ENCODE results near the gene TTBK2. TPM values are rescaled to one million over a fixed set of nuclear protein-coding genes. Genes with fewer than 3 reads are reported as not detected.
"Not testable (repeated sequence)": the region's sequence is repeated elsewhere in the genome, so short reads cannot be mapped to it uniquely, and the experiment has no call there.

Gene TTBK2
- total and polyA plus RNA-seq, 2 donors (not counting 1 experiment from before 2014, with no cell fraction given): 4.3 to 39.6 TPM

DNA sequence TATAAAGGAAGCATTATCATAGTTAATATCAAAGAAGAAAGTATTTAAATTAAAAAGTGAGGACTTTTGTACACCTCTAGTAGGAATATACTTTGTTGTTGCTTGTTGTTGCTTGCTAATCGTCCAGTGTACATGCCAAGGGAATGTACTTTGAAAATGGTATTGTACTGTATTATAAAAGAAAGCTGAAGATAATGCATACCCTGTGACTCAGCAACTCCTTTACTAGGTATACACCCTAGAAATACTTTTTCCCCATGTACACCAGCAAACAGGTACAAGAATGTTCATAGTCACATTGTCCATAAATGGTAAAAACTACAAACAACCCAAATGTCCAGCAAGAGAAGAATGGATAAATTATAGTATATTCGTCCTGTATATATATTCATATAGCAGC is 12.0 kb downstream of the TTBK2 start:
- no peak overlapping the region for H2AFZ ChIP-seq (ENCODE audit: insufficient read depth, low read depth, low read length, poor library complexity, severe bottlenecking)
- H3K4me2 ChIP-seq (replicated peaks; ENCODE audit: low read depth, low read length, poor library complexity, severe bottlenecking): no peak overlapping the region
- WGBS (ENCODE audit: insufficient coverage): no CpG with 5 or more reads among the region's 2 CpGs
- Mint-ChIP-seq H3K27ac (no peak overlapping the region), H3K4me1 (peaks cover 11% of the 10 kb centered on the region), H3K9me3 (ENCODE audit: insufficient read depth) (no peaks in the 10 kb centered on the region), H3K27me3 (no peaks in the 10 kb centered on the region), H3K4me3 (no peak overlapping the region)
- TF ChIP-seq, protein P1, sequence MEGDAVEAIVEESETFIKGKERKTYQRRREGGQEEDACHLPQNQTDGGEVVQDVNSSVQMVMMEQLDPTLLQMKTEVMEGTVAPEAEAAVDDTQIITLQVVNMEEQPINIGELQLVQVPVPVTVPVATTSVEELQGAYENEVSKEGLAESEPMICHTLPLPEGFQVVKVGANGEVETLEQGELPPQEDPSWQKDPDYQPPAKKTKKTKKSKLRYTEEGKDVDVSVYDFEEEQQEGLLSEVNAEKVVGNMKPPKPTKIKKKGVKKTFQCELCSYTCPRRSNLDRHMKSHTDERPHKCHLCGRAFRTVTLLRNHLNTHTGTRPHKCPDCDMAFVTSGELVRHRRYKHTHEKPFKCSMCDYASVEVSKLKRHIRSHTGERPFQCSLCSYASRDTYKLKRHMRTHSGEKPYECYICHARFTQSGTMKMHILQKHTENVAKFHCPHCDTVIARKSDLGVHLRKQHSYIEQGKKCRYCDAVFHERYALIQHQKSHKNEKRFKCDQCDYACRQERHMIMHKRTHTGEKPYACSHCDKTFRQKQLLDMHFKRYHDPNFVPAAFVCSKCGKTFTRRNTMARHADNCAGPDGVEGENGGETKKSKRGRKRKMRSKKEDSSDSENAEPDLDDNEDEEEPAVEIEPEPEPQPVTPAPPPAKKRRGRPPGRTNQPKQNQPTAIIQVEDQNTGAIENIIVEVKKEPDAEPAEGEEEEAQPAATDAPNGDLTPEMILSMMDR (IDR thresholded peaks at IDR 0.05): no peak
- no peak for TF ChIP-seq EZH2 (IDR thresholded peaks at IDR 0.05; ENCODE audit: borderline replicate concordance, insufficient read depth, low read depth, low read length, poor library complexity, severe bottlenecking)
- intact Hi-C loops (cut with micrococcal nuclease): no loop called here
- H3K79me2 ChIP-seq (ENCODE audit: control insufficient read depth, insufficient read depth, low read length): peaks cover 71% of the 10 kb centered on the region
- H3K36me3 ChIP-seq (replicated peaks in 1 of 2; ENCODE audit: control extremely low read depth in 1 of 2, control insufficient read depth in 1 of 2, extremely low read depth in 1 of 2, insufficient read depth in 2 of 2, low read length in 1 of 2): no peaks in the 10 kb centered on the region
- ATAC-seq (ENCODE audit: low read depth) (no peak), DNase-seq (no peak)
- POLR2A ChIA-PET: no interaction called here
- H4K20me1 ChIP-seq (ENCODE audit: control insufficient read depth, insufficient read depth, low read length, poor library complexity, severe bottlenecking): peaks cover 11% of the 10 kb centered on the region
- no peak overlapping the region for H3K27ac ChIP-seq (ENCODE audit: low read length in 2 of 2)
- no peaks in the 10 kb centered on the region for H3K9me3 ChIP-seq (ENCODE audit: control extremely low read depth in 1 of 3, control insufficient read depth in 2 of 3, insufficient read depth in 1 of 3, low read length in 2 of 3)
- no peaks in the 10 kb centered on the region for H3K27me3 ChIP-seq (replicated peaks in 1 of 4; ENCODE audit: control extremely low read depth in 1 of 4, control insufficient read depth in 3 of 4, insufficient read depth in 4 of 4, low read length in 3 of 4)
- CTCF ChIA-PET: interaction anchor here (1.0 kb wide), 1 partner anchor 18 kb away, joined by 5 read pairs; no protein-coding TSS in a partner anchor
- no peaks in the 10 kb centered on the region for H3K4me1 ChIP-seq (ENCODE audit: control insufficient read depth in 2 of 2, insufficient read depth in 2 of 2, low read length in 2 of 2)
- no peak overlapping the region for H3K4me3 ChIP-seq (ENCODE audit: control extremely low read depth in 1 of 5, extremely low read depth in 1 of 5, insufficient read depth in 1 of 5, low read depth in 2 of 5, low read length in 4 of 5)
- no peak overlapping the region for H3K9ac ChIP-seq (ENCODE audit: low read length)

DNA sequence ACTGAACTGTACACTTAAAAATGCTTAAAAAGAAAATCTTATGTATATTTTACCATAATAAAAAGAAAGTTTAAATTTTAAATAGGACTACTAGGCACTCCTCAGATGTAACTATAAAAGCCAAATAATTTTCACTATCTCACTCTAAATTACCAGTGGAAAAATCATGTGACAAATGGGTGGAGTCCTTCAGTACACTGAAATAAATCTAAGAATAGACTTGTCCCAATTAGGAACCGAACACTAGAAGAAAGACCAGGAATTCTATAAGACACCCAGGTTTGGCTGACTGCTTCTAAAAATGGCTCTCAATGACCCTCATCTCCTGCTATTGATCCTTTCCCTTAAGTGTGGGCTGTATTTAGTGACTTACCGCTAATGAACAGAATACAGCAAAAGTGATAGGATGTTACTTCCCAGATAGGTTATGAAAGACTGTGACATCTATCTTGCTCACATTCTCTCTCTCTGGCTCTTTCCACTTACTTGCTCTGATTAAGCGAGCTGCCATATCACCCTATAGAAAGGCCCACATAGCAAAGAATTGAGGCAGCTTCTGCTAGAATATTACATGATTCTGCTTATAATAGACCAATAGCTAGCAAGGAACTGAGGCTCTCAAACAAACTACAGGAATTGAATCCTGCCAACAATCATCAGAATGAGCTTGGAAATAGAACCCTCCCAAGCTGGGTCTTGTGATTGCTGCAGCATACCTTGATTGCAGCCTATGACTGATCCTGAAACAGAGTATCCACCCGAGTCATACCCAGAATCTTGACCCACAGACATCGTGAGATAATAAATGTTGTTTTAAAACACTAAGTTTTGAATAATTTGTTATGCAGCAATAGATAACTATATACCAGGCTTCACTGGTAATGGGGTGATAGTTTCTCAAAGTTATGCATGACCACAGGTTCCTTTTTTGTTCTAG is 16.9 kb downstream of the TTBK2 start:
- intact Hi-C loops (cut with micrococcal nuclease): no loop called here
- TF ChIP-seq EZH2 (IDR thresholded peaks at IDR 0.05; ENCODE audit: borderline replicate concordance, insufficient read depth, low read depth, low read length, poor library complexity, severe bottlenecking): no peak
- TF ChIP-seq, protein P1 (IDR thresholded peaks at IDR 0.05): no peak
- CTCF ChIA-PET: interaction anchor here (0.6 kb wide), 1 partner anchor 32 kb away, joined by 3 read pairs; no protein-coding TSS in a partner anchor
- H3K9me3 ChIP-seq (ENCODE audit: control extremely low read depth in 1 of 3, control insufficient read depth in 2 of 3, insufficient read depth in 1 of 3, low read length in 2 of 3): no peaks in the 10 kb centered on the region
- H3K27me3 ChIP-seq (replicated peaks in 1 of 4; ENCODE audit: control extremely low read depth in 1 of 4, control insufficient read depth in 3 of 4, insufficient read depth in 4 of 4, low read length in 3 of 4): no peaks in the 10 kb centered on the region
- H3K4me2 ChIP-seq (replicated peaks; ENCODE audit: low read depth, low read length, poor library complexity, severe bottlenecking): no peak overlapping the region
- H3K4me1 ChIP-seq (ENCODE audit: control insufficient read depth in 2 of 2, insufficient read depth in 2 of 2, low read length in 2 of 2): no peaks in the 10 kb centered on the region
- Mint-ChIP-seq H3K9me3 (ENCODE audit: insufficient read depth) (no peaks in the 10 kb centered on the region), H3K4me1 (peaks cover 14% of the 10 kb centered on the region), H3K4me3 (no peak overlapping the region), H3K27me3 (no peaks in the 10 kb centered on the region), H3K27ac (no peak overlapping the region)
- no CpG with 5 or more reads among the region's 5 CpGs for WGBS (ENCODE audit: insufficient coverage)
- H3K36me3 ChIP-seq (replicated peaks in 1 of 2; ENCODE audit: control extremely low read depth in 1 of 2, control insufficient read depth in 1 of 2, extremely low read depth in 1 of 2, insufficient read depth in 2 of 2, low read length in 1 of 2): no peaks in the 10 kb centered on the region
- no peak overlapping the region for H2AFZ ChIP-seq (ENCODE audit: insufficient read depth, low read depth, low read length, poor library complexity, severe bottlenecking)
- H3K79me2 ChIP-seq (ENCODE audit: control insufficient read depth, insufficient read depth, low read length): peaks cover 62% of the 10 kb centered on the region
- ATAC-seq (ENCODE audit: low read depth) (no peak), DNase-seq (no peak)
- no peak overlapping the region for H3K9ac ChIP-seq (ENCODE audit: low read length)
- peaks cover 9% of the 10 kb centered on the region for H4K20me1 ChIP-seq (ENCODE audit: control insufficient read depth, insufficient read depth, low read length, poor library complexity, severe bottlenecking)
- H3K4me3 ChIP-seq (ENCODE audit: control extremely low read depth in 1 of 5, extremely low read depth in 1 of 5, insufficient read depth in 1 of 5, low read depth in 2 of 5, low read length in 4 of 5): no peak overlapping the region
- H3K27ac ChIP-seq (ENCODE audit: low read length in 2 of 2): no peak overlapping the region
- POLR2A ChIA-PET: no interaction called here

DNA sequence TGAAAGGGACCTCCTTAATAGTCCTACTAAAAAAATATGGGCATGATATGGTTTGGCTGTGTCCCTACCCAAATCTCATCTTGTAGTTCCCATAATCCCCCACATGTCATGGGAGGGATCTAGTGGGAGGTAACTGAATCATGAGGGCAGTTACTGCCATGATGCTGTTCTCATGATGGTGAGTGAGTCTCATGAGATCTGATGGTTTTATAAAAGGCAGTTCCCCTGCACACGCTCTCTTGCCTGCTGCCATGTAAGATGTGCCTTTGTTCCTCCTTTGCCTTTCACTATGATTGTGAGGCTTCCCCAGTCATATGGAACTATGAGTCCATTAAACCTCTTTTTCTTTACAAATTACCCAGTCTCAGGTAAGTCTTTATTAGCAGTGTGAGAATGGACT is 26.7 kb downstream of the TTBK2 start:
- Histone ChIP-seq H4K20me1 (ENCODE audit: control insufficient read depth, insufficient read depth, low read length, poor library complexity, severe bottlenecking) (peaks cover 13% of the 10 kb centered on the region), H3K79me2 (ENCODE audit: control insufficient read depth, insufficient read depth, low read length) (peaks cover 69% of the 10 kb centered on the region), H3K9me3 (ENCODE audit: control extremely low read depth in 1 of 3, control insufficient read depth in 2 of 3, insufficient read depth in 1 of 3, low read length in 2 of 3) (peaks cover 4 to 12% (median 11%) of the 10 kb centered on the region in 3 donors)
- H3K4me3 ChIP-seq (ENCODE audit: control extremely low read depth in 1 of 5, extremely low read depth in 1 of 5, insufficient read depth in 1 of 5, low read depth in 2 of 5, low read length in 4 of 5); H3K4me3 Mint-ChIP-seq; H3K27me3 Mint-ChIP-seq; H3K9me3 Mint-ChIP-seq (ENCODE audit: insufficient read depth); POLR2A ChIA-PET; H3K27me3 ChIP-seq (replicated peaks in 1 of 4; ENCODE audit: control extremely low read depth in 1 of 4, control insufficient read depth in 3 of 4, insufficient read depth in 4 of 4, low read length in 3 of 4); intact Hi-C loops (cut with micrococcal nuclease); DNase-seq; H3K9ac ChIP-seq (ENCODE audit: low read length); H2AFZ ChIP-seq (ENCODE audit: insufficient read depth, low read depth, low read length, poor library complexity, severe bottlenecking); H3K4me1 Mint-ChIP-seq; H3K27ac Mint-ChIP-seq; H3K27ac ChIP-seq (ENCODE audit: low read length in 2 of 2); H3K4me2 ChIP-seq (replicated peaks; ENCODE audit: low read depth, low read length, poor library complexity, severe bottlenecking); H3K4me1 ChIP-seq (ENCODE audit: control insufficient read depth in 2 of 2, insufficient read depth in 2 of 2, low read length in 2 of 2); ATAC-seq (ENCODE audit: low read depth); H3K36me3 ChIP-seq (replicated peaks in 1 of 2; ENCODE audit: control extremely low read depth in 1 of 2, control insufficient read depth in 1 of 2, extremely low read depth in 1 of 2, insufficient read depth in 2 of 2, low read length in 1 of 2): not testable (repeated sequence)
- CTCF ChIA-PET: interaction anchor here (0.6 kb wide), 1 partner anchor 16 kb away, joined by 3 read pairs; no protein-coding TSS in a partner anchor
- no CpG with 5 or more reads among the region's 1 CpG for WGBS (ENCODE audit: insufficient coverage)

Data from B cell (primary cell).